ENCODE results near the gene ADH6. TPM values are rescaled to one million over a fixed set of nuclear protein-coding genes. Genes with fewer than 3 reads are reported as not detected.

The ADH6 gene
- polyA plus RNA-seq, 1 experiment, result 0.02 TPM

DNA sequence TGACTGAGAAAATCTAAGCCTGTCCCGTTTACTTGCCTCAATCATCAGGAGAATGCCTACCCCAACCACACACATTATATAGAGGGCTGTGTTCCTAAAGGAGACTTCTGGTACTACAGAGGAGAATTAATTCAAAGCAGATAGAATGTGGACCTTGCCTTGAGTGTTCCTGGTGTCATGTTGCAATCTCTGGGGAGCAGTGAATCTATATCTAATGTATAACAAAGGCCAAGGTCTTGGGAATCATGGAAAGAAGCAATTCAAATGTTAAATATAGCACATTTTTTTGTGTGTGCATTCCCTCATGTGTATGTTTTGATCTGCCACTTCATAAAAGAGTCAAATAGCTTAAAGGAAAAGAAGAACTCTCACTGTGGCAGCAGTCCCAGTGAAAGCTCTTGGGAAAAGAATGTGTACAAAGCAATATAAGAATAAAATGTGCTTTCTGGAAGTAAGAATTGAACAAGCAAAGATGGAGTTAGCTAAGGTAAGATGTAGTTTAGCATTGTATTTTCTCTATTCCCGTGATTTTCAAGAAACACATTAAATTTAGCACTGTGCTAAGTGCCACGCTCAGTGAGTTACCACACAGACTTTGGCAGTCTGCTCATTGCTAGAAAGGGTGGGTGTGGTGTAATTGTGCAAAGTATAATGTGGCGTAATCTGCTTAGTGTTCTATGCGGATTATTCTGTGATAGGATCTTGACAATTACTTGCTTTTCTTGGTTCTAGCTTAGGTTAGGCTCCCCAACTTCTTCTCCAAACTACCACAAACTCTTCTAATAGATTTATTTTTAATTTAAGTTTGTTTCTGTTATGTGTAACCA is 13.7 kb downstream of the ADH6 start:
- no peak overlapping the region for H3K4me3 ChIP-seq (ENCODE audit: low read depth, low read length)
- no peaks in the 10 kb centered on the region for H3K27me3 ChIP-seq (ENCODE audit: control insufficient read depth, insufficient read depth, low read length)
- CTCF ChIA-PET, result interaction anchor here (0.6 to 1.6 kb wide), 6 partner anchors 15 to 199 kb away, joined by 3 to 4 read pairs (median 3); no protein-coding TSS in a partner anchor
- no peak for TF ChIP-seq CTCF (IDR thresholded peaks at IDR 0.05; ENCODE audit: insufficient read depth, low read depth, low read length)
- H3K36me3 ChIP-seq (ENCODE audit: control insufficient read depth, insufficient read depth, low read length), result no peaks in the 10 kb centered on the region
- POLR2A ChIA-PET, result interaction anchor here (0.6 kb wide), 1 partner anchor 198 kb away, joined by 3 read pairs; no protein-coding TSS in a partner anchor
- DNase-seq (ENCODE audit: low read depth), result no peak

GRCh38 chr4:99202536-99202935 is 16.5 kb downstream of the ADH6 start:
- POLR2A ChIA-PET, result no interaction called here
- no peak for DNase-seq (ENCODE audit: low read depth)
- CTCF ChIA-PET, result interaction anchor here (0.8 to 4.9 kb wide), 6 partner anchors 13 to 262 kb away, joined by 3 to 54 read pairs (median 4); no protein-coding TSS in a partner anchor
- no peak for TF ChIP-seq CTCF (IDR thresholded peaks at IDR 0.05; ENCODE audit: insufficient read depth, low read depth, low read length)
- H3K4me3 ChIP-seq (ENCODE audit: low read depth, low read length), result no peak overlapping the region
- no peaks in the 10 kb centered on the region for H3K36me3 ChIP-seq (ENCODE audit: control insufficient read depth, insufficient read depth, low read length)
- no peaks in the 10 kb centered on the region for H3K27me3 ChIP-seq (ENCODE audit: control insufficient read depth, insufficient read depth, low read length)

DNA sequence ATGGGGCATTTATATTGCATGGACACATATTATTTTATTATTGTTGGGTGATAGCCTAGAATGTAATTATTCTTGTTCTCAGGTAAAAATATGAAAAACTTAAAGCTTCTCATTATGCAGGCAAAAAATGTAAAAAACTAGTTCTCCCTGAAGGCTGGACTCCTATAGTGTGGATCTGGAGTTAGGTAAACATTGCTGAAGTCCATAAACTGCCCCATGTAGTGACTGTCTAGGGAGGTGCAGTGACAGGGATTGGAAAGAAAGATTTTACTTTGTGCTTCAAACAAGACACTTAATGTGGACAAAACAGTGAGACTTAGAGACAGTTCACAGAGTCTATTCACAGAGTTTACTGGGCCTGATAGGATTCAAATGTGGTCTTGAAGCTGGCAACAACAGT is 17.0 kb downstream of the ADH6 start:
- no peak for TF ChIP-seq CTCF (IDR thresholded peaks at IDR 0.05; ENCODE audit: insufficient read depth, low read depth, low read length)
- CTCF ChIA-PET, result interaction anchor here (0.5 to 4.9 kb wide), 11 partner anchors 12 to 263 kb away, joined by 3 to 54 read pairs (median 3); no protein-coding TSS in a partner anchor

GRCh38 chr4:99201690-99202089 is 17.4 kb downstream of the ADH6 start:
- peak; percentile 27; the same call in 1 of the 2 replicates for TF ChIP-seq CTCF (IDR thresholded peaks at IDR 0.05; ENCODE audit: insufficient read depth, low read depth, low read length)
- no peak for DNase-seq (ENCODE audit: low read depth)
- Histone ChIP-seq H3K4me3 (ENCODE audit: low read depth, low read length) (no peak overlapping the region), H3K36me3 (ENCODE audit: control insufficient read depth, insufficient read depth, low read length) (no peaks in the 10 kb centered on the region), H3K27me3 (ENCODE audit: control insufficient read depth, insufficient read depth, low read length) (no peaks in the 10 kb centered on the region)
- CTCF ChIA-PET, result interaction anchor here (0.5 to 4.9 kb wide), 9 partner anchors 11 to 263 kb away, joined by 3 to 54 read pairs (median 3); no protein-coding TSS in a partner anchor
- POLR2A ChIA-PET, result no interaction called here

More for the DNA sequence above, 17.0 kb downstream of the ADH6 start:
- Histone ChIP-seq H3K4me3 (ENCODE audit: low read depth, low read length) (no peak overlapping the region), H3K27me3 (ENCODE audit: control insufficient read depth, insufficient read depth, low read length) (no peaks in the 10 kb centered on the region), H3K36me3 (ENCODE audit: control insufficient read depth, insufficient read depth, low read length) (no peaks in the 10 kb centered on the region)
- no peak for DNase-seq (ENCODE audit: low read depth)
- POLR2A ChIA-PET, result no interaction called here

GRCh38 chr4:99200138-99200537 is 18.9 kb downstream of the ADH6 start:
- Histone ChIP-seq H3K4me3 (ENCODE audit: low read depth, low read length) (no peak overlapping the region), H3K36me3 (ENCODE audit: control insufficient read depth, insufficient read depth, low read length) (no peaks in the 10 kb centered on the region), H3K27me3 (ENCODE audit: control insufficient read depth, insufficient read depth, low read length) (no peaks in the 10 kb centered on the region)
- CTCF ChIA-PET, result interaction anchor here (4.9 kb wide), 1 partner anchor 204 kb away, joined by 54 read pairs; no protein-coding TSS in a partner anchor
- POLR2A ChIA-PET, result no interaction called here
- no peak for DNase-seq (ENCODE audit: low read depth)
- no peak for TF ChIP-seq CTCF (IDR thresholded peaks at IDR 0.05; ENCODE audit: insufficient read depth, low read depth, low read length)
